GM21529 (cell line): Measurements from ENCODE around the gene ARID3B.

Source experiments
- ATAC-seq: cut with Tn5 transposase; IDR thresholded peaks from one replicate; pipeline ENCODE4 v1.9.1; 2021; ENCODE audit not compliant: unreplicated experiment

Gene ARID3B

GRCh38 chr15:74633781-74634180, 92.8 kb downstream of the ARID3B start:
- no peak for ATAC-seq

GRCh38 chr15:74635228-74635627, 94.2 kb downstream of the ARID3B start:
- ATAC-seq, result no peak

- no peak for ATAC-seq
These were observed 96.0 kb downstream of the ARID3B start for GRCh38 chr15:74636984-74637383.

- ATAC-seq, result no peak
These were observed 100.1 kb downstream of the ARID3B start for GRCh38 chr15:74641151-74641550.

GRCh38 chr15:74642348-74642733, 101.3 kb downstream of the ARID3B start:
- no peak for ATAC-seq

GRCh38 chr15:74642734-74643664, 102.0 kb downstream of the ARID3B start:
- ATAC-seq, result no peak

GRCh38 chr15:74643665-74644204, 102.7 kb downstream of the ARID3B start:
- no peak for ATAC-seq

- ATAC-seq, result no peak
These were observed 105.5 kb downstream of the ARID3B start for GRCh38 chr15:74646480-74646879.
